Measurements from ENCODE around the gene MYADM. TPM values are rescaled to one million over a fixed set of nuclear protein-coding genes. Genes with fewer than 3 reads are reported as not detected.

MYADM gene
- total RNA-seq, 1 donor from 2014 or later: 78.9 TPM

GRCh38 chr19:53910170-53910518 lies 42.5 kb downstream of the MYADM start:
- no peak for DNase-seq (ENCODE audit: low read depth)

- DNase-seq (ENCODE audit: low read depth): no peak
Measured at GRCh38 chr19:53912653-53913052, 45.0 kb downstream of the MYADM start.

- no peak for DNase-seq (ENCODE audit: low read depth)
Measured at GRCh38 chr19:53915000-53915399, 47.3 kb downstream of the MYADM start.

- no peak for DNase-seq (ENCODE audit: low read depth)
Measured at GRCh38 chr19:53916004-53916403, 48.3 kb downstream of the MYADM start.

GRCh38 chr19:53917356-53917755 lies 49.7 kb downstream of the MYADM start:
- DNase-seq (ENCODE audit: low read depth): no peak

Other genes starting within 250 kb of the MYADM start
- gene DPRX, start 235.9 kb upstream of the MYADM start, total RNA-seq: not detected in 2 replicates
- gene NLRP12, start 43.6 kb upstream of the MYADM start, total RNA-seq: not detected in 2 replicates
- not detected in 2 replicates for gene PRKCG, start 14.3 kb downstream of the MYADM start, total RNA-seq
- not detected in 2 replicates for gene CACNG7, start 41.4 kb downstream of the MYADM start, total RNA-seq
- gene CACNG8, start 95.1 kb downstream of the MYADM start, total RNA-seq: 0.03 TPM in 1 of 2 replicates, not detected in the other
- 22.8 and 30.8 TPM in 2 replicates for gene CACNG6, start 123.8 kb downstream of the MYADM start, total RNA-seq
- gene VSTM1, start 196.0 kb downstream of the MYADM start, total RNA-seq: not detected in 2 replicates
- gene TARM1, start 213.5 kb downstream of the MYADM start, total RNA-seq: not detected in 2 replicates
- 0.10 TPM in 1 of 2 replicates, not detected in the other for gene OSCAR, start 232.9 kb downstream of the MYADM start, total RNA-seq
- gene NDUFA3, start 235.0 kb downstream of the MYADM start, total RNA-seq: 51.3 and 53.7 TPM in 2 replicates
- gene TFPT, start 247.8 kb downstream of the MYADM start, total RNA-seq: 13.0 and 17.8 TPM in 2 replicates
- gene PRPF31, start 247.9 kb downstream of the MYADM start, total RNA-seq: 48.0 and 59.0 TPM in 2 replicates